ENCODE data around the gene GUCY1A1.

DNA sequence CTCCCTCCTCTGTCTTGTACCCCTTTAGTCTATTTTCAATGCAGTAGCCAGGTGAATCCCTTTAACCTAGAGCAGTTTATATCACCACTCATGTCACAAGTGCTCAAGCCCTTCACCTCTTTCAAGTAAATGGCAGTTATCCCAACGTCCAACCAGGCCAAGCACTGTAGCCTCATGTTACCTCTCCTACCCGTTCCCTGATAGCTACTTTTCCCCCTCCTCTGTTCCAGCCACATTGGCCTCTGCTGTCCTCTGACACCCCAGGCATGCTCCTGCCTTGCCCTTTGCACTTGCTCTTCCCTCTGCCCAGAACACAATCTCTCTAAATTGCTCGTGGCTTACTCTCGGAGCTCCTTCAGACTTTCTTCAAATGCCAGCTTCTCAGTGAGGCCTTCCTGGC, 107.4 kb downstream of the GUCY1A1 start:
- TF ChIP-seq, protein P1, sequence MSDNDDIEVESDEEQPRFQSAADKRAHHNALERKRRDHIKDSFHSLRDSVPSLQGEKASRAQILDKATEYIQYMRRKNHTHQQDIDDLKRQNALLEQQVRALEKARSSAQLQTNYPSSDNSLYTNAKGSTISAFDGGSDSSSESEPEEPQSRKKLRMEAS (CRISPR knock-in tag; IDR thresholded peaks at IDR 0.05), result no peak
- TF ChIP-seq PREB (CRISPR knock-in tag; IDR thresholded peaks at IDR 0.05; ENCODE audit: borderline replicate concordance) (no peak), USF1 (CRISPR knock-in tag; IDR thresholded peaks at IDR 0.05) (no peak), CTCF (IDR thresholded peaks at IDR 0.05) (no peak), IRF1 (CRISPR knock-in tag; IDR thresholded peaks at IDR 0.05) (no peak), ELF4 (CRISPR knock-in tag; IDR thresholded peaks at IDR 0.05; ENCODE audit: low read depth) (no peak), ZBTB21 (CRISPR knock-in tag; IDR thresholded peaks at IDR 0.05; ENCODE audit: borderline replicate concordance) (no peak), SMAD4 (CRISPR knock-in tag; IDR thresholded peaks at IDR 0.05) (no peak), ZNF219 (CRISPR knock-in tag; IDR thresholded peaks at IDR 0.05; ENCODE audit: borderline replicate concordance) (no peak), JUN (CRISPR knock-in tag; IDR thresholded peaks at IDR 0.05) (no peak)
- TF ChIP-seq, protein P2, sequence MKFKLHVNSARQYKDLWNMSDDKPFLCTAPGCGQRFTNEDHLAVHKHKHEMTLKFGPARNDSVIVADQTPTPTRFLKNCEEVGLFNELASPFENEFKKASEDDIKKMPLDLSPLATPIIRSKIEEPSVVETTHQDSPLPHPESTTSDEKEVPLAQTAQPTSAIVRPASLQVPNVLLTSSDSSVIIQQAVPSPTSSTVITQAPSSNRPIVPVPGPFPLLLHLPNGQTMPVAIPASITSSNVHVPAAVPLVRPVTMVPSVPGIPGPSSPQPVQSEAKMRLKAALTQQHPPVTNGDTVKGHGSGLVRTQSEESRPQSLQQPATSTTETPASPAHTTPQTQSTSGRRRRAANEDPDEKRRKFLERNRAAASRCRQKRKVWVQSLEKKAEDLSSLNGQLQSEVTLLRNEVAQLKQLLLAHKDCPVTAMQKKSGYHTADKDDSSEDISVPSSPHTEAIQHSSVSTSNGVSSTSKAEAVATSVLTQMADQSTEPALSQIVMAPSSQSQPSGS (CRISPR knock-in tag; IDR thresholded peaks at IDR 0.05; ENCODE audit: borderline replicate concordance, low read depth), result no peak
- TF ChIP-seq, protein P3, sequence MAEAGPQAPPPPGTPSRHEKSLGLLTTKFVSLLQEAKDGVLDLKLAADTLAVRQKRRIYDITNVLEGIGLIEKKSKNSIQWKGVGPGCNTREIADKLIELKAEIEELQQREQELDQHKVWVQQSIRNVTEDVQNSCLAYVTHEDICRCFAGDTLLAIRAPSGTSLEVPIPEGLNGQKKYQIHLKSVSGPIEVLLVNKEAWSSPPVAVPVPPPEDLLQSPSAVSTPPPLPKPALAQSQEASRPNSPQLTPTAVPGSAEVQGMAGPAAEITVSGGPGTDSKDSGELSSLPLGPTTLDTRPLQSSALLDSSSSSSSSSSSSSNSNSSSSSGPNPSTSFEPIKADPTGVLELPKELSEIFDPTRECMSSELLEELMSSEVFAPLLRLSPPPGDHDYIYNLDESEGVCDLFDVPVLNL (CRISPR knock-in tag; IDR thresholded peaks at IDR 0.05; ENCODE audit: borderline replicate concordance, low read depth), result no peak
- TF ChIP-seq, protein P4, sequence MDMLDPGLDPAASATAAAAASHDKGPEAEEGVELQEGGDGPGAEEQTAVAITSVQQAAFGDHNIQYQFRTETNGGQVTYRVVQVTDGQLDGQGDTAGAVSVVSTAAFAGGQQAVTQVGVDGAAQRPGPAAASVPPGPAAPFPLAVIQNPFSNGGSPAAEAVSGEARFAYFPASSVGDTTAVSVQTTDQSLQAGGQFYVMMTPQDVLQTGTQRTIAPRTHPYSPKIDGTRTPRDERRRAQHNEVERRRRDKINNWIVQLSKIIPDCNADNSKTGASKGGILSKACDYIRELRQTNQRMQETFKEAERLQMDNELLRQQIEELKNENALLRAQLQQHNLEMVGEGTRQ (CRISPR knock-in tag; IDR thresholded peaks at IDR 0.05), result no peak
- TF ChIP-seq, protein P5, sequence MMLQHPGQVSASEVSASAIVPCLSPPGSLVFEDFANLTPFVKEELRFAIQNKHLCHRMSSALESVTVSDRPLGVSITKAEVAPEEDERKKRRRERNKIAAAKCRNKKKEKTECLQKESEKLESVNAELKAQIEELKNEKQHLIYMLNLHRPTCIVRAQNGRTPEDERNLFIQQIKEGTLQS (CRISPR knock-in tag; conservative IDR thresholded peaks at IDR 0.05), result no peak

Measured in WTC11 (cell line).